HTR-8/SVneo (cell line): ENCODE results near the gene FBXO41.
"Not testable (repeated sequence)": the region's sequence is repeated elsewhere in the genome, so short reads cannot be mapped to it uniquely, and the experiment has no call there.

ENCODE experiments used
- DNase-seq: peaks from one replicate; pipeline ENCODE4 v3.0.0; 2011; ENCODE audit warnings: low spot score, mixed read lengths; ENCODE audit not compliant: insufficient read length
- FAIRE-seq: peaks from 2 replicates; lab custom pipeline; 2011; peaks lifted over from hg19 to GRCh38; lab: Jason Lieb, UNC

FBXO41 gene

GRCh38 chr2:73263540-73264331 lies 20.5 kb downstream of the FBXO41 start:
- DNase-seq (no peak), FAIRE-seq (no peak)

GRCh38 chr2:73262691-73263429 lies 21.4 kb downstream of the FBXO41 start:
- FAIRE-seq, DNase-seq: not testable (repeated sequence)

GRCh38 chr2:73262108-73262651 lies 22.1 kb downstream of the FBXO41 start:
- DNase-seq (no peak), FAIRE-seq (no peak)

GRCh38 chr2:73260338-73260984 lies 23.8 kb downstream of the FBXO41 start:
- peak; percentile 78 for DNase-seq
- FAIRE-seq, result peak; percentile 13

- FAIRE-seq (peak; percentile 28), DNase-seq (no peak)
Measured at GRCh38 chr2:73259704-73260337, 24.5 kb downstream of the FBXO41 start.

- DNase-seq (no peak), FAIRE-seq (no peak)
Measured at GRCh38 chr2:73259276-73259675, 25.0 kb downstream of the FBXO41 start.

- no peak for DNase-seq
- FAIRE-seq, result no peak
Measured at GRCh38 chr2:73258913-73259215, 25.4 kb downstream of the FBXO41 start.

- no peak for FAIRE-seq
- no peak for DNase-seq
Measured at GRCh38 chr2:73258186-73258912, 25.9 kb downstream of the FBXO41 start.

GRCh38 chr2:73257425-73258125 lies 26.7 kb downstream of the FBXO41 start:
- FAIRE-seq, result no peak
- no peak for DNase-seq

- DNase-seq (no peak), FAIRE-seq (no peak)
Measured at GRCh38 chr2:73257021-73257420, 27.3 kb downstream of the FBXO41 start.

GRCh38 chr2:73256618-73256922 lies 27.7 kb downstream of the FBXO41 start:
- no peak for DNase-seq
- FAIRE-seq, result no peak

GRCh38 chr2:73255907-73256617 lies 28.2 kb downstream of the FBXO41 start:
- DNase-seq (no peak), FAIRE-seq (no peak)

- no peak for FAIRE-seq
Measured at GRCh38 chr2:73255007-73255644, 29.2 kb downstream of the FBXO41 start.

GRCh38 chr2:73254343-73255006 lies 29.8 kb downstream of the FBXO41 start:
- FAIRE-seq (no peak), DNase-seq (no peak)

More at GRCh38 chr2:73255007-73255644, 29.2 kb downstream of the FBXO41 start:
- DNase-seq, result no peak

- FAIRE-seq (peak; percentile 59), DNase-seq (no peak)
Measured at GRCh38 chr2:73253901-73254300, 30.4 kb downstream of the FBXO41 start.

GRCh38 chr2:73253400-73253799 lies 30.9 kb downstream of the FBXO41 start:
- no peak for FAIRE-seq
- no peak for DNase-seq

GRCh38 chr2:73252238-73253027 lies 31.8 kb downstream of the FBXO41 start:
- DNase-seq (no peak), FAIRE-seq (no peak)
